ENCODE results near the gene CRK. TPM values are rescaled to one million over a fixed set of nuclear protein-coding genes. Genes with fewer than 3 reads are reported as not detected.

Gene CRK
- polyA plus RNA-seq, 1 donor from 2014 or later, result 28.3 TPM

- H3K4me3 Mint-ChIP-seq, result peak overlapping the region; percentile 80 to 93 (median 88)
- H3K27me3 Mint-ChIP-seq, result no peaks in the 10 kb centered on the region
- peak overlapping the region in 1 of 3 donors; percentile 78 for H3K27ac Mint-ChIP-seq
- H3K9me3 Mint-ChIP-seq, result no peaks in the 10 kb centered on the region
- H3K36me3 Mint-ChIP-seq, result peaks cover 2% of the 10 kb centered on the region
- peaks cover 13 to 19% (median 13%) of the 10 kb centered on the region in 3 donors for H3K4me1 Mint-ChIP-seq
These were observed 35.6 kb upstream of the CRK start for GRCh38 chr17:1491443-1492248.

GRCh38 chr17:1490643-1491442, 34.8 kb upstream of the CRK start:
- Mint-ChIP-seq H3K9me3 (no peaks in the 10 kb centered on the region), H3K4me1 (peaks cover 13 to 19% (median 14%) of the 10 kb centered on the region in 3 donors), H3K4me3 (peak overlapping the region; percentile 75 to 93 (median 86)), H3K27me3 (no peaks in the 10 kb centered on the region), H3K36me3 (peaks cover 2% of the 10 kb centered on the region), H3K27ac (peak overlapping the region; percentile 81 to 87 (median 86))

DNA sequence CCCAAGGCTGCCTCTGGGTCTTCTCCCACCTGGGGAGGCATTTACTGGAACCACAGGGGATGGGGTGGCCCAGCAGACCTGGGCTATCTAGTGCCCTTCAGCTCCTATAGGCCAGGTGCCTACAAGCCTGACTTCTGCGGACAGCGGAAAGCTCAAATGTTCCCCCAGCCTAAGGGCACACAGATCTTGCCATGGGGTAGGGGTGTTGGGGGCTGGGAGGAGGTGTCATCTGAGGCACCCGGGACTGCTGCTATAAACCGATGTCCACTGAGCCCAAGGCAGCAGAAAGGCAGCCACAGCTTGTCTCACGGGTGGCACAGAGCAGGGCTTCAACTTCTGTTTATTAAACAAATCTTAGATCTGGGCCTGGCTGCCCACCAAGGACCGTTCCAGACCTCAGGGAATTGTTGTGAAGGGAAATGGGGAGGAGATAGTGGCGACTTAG, 32.8 kb upstream of the CRK start:
- Mint-ChIP-seq H3K9me3 (no peaks in the 10 kb centered on the region), H3K36me3 (peaks cover 2% of the 10 kb centered on the region), H3K27me3 (no peaks in the 10 kb centered on the region), H3K27ac (peak overlapping the region; percentile 87 to 95 (median 88)), H3K4me3 (peak overlapping the region; percentile 68 to 93 (median 78)), H3K4me1 (peaks cover 16 to 19% (median 17%) of the 10 kb centered on the region in 3 donors)

- Mint-ChIP-seq H3K4me3 (peak overlapping the region; percentile 75 to 93 (median 88)), H3K27ac (peak overlapping the region; percentile 87 to 99 (median 99)), H3K27me3 (no peaks in the 10 kb centered on the region), H3K9me3 (no peaks in the 10 kb centered on the region), H3K36me3 (peaks cover 2% of the 10 kb centered on the region), H3K4me1 (peaks cover 15 to 16% (median 15%) of the 10 kb centered on the region in 3 donors)
These were observed 32.1 kb upstream of the CRK start for GRCh38 chr17:1487939-1488825.

- H3K9me3 Mint-ChIP-seq, result no peaks in the 10 kb centered on the region
- peak overlapping the region; percentile 87 to 99 (median 99) for H3K27ac Mint-ChIP-seq
- H3K4me1 Mint-ChIP-seq, result peaks cover 14 to 18% (median 15%) of the 10 kb centered on the region in 3 donors
- H3K4me3 Mint-ChIP-seq, result peak overlapping the region; percentile 75 to 97 (median 88)
- H3K36me3 Mint-ChIP-seq, result peaks cover 2% of the 10 kb centered on the region
- no peaks in the 10 kb centered on the region for H3K27me3 Mint-ChIP-seq
These were observed 31.0 kb upstream of the CRK start for GRCh38 chr17:1486802-1487695.

DNA sequence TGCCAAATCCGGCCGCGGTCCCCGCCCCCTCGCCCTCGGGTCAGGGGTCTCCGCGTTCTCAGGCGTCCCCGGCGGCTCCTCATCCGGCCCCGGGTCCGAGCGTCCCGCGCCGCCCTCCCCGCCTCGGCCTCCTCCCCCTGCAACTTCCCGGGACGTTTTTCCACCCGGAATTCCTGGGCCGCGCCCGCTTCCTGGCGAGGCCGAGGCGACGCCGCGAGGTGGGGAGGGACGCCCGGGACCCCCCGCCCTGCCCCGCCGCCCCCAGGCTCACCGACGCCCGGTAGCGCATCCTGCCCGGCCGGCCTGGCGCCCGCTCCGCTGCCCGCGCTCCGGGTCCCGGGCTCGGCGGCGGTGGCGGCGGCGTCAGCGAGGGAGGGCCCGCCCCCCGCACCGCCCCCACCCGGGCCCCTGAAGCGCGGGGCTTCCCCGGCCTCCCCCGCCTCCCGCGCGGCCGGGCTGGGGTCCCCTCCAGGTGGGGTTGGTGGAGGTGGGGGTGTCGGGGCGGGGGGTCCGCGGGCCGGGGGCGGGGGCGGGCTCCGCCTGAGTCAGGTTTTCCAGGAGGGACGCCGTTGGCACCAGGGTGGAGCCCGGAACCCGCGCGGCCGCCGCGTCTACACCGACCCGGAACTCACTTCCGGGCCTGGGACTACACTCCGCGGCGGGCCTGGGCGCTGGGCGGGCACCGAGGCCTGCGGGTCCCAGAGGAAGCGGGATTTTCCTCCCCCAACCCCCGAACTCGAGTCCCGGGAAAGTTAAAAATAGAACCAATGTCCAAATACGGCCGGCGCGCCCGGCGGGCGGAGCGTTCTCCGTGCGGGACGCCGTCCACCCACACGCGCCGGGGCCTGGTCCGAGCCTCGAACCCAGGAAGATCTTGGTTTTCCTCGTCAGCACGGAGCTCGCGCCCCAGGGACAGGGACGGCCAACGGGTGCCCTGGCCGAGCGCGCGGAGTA, 29.7 kb upstream of the CRK start:
- H3K36me3 Mint-ChIP-seq, result peaks cover 2% of the 10 kb centered on the region
- no peaks in the 10 kb centered on the region for H3K27me3 Mint-ChIP-seq
- peak overlapping the region; percentile 99 for H3K27ac Mint-ChIP-seq
- H3K4me3 Mint-ChIP-seq, result peak overlapping the region; percentile 91 to 98 (median 94)
- H3K4me1 Mint-ChIP-seq, result peaks cover 12 to 20% (median 14%) of the 10 kb centered on the region in 3 donors
- peaks cover 0 to 1% (median 0%) of the 10 kb centered on the region in 3 donors for H3K9me3 Mint-ChIP-seq

DNA sequence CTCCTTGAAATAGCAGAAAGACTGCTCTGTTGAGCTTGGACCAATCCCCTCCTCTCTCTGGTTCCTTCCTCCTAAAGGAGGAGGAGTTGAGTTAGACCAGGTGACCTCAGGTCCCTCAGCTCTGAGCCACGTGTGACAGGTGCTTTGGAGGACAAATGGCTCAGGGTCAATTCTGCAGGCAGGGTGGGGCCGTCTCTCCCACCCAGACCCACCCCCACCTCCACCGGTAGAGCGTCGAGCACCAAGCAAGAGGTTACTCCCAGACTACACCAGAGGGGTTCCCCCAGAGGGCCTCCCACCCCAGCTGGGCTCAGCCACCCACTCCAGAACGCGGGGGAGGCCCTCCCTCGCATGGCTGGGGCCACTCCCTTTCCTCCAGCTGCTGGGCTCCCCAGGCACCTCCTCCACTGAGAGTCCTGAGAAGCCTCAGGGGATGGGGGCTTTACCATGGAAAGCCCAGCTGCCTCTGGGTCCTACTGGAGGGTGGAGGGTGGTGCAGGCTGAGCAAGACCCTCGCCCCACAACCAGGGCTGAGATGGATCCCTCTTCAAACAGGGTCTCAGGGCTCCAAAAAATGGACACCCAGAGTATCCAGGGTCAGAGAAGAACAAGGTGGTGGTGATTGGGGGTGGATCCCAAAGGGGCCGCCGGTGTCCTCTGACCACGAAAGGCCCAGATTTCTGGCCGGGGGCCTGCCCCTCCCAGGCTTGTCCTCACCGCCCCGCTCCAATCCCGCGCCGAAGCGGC, 28.8 kb upstream of the CRK start:
- Mint-ChIP-seq H3K36me3 (peaks cover 2% of the 10 kb centered on the region), H3K4me1 (peaks cover 8 to 15% (median 9%) of the 10 kb centered on the region in 3 donors), H3K9me3 (peaks cover 0 to 1% (median 0%) of the 10 kb centered on the region in 3 donors), H3K27ac (peak overlapping the region; percentile 99), H3K4me3 (peak overlapping the region; percentile 91 to 98 (median 94)), H3K27me3 (no peaks in the 10 kb centered on the region)

DNA sequence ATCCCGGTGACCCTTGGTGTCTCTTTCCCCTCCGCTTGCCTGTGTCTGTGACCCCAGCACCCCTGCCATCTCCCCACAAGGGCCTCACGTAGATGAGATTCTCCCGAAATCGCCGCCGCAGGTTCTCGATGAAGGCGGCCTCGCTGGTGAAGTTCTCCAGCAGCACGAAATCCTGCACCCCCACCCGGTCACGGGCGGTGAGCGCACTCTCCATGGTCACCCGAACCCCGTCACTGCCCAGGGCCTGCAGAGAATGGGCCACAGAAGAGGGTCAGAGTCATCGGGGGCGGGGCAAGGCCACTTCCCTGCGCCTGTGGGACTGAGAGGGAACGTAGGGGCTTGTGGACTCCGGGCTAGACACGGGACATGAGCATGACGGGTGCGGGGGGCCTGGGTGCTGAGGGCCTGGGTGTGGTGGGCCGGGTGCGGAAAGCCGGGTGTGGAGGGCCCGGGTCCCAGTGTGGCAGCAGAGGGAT, 28.1 kb upstream of the CRK start:
- no peaks in the 10 kb centered on the region for H3K27me3 Mint-ChIP-seq
- H3K4me3 Mint-ChIP-seq, result peak overlapping the region in 3 of 4 donors; percentile 41 to 91 (median 91)
- peaks cover 8 to 15% (median 9%) of the 10 kb centered on the region in 3 donors for H3K4me1 Mint-ChIP-seq
- H3K9me3 Mint-ChIP-seq, result peaks cover 0 to 1% (median 0%) of the 10 kb centered on the region in 3 donors
- H3K27ac Mint-ChIP-seq, result peak overlapping the region; percentile 71 to 99 (median 99)
- H3K36me3 Mint-ChIP-seq, result peaks cover under 1% of the 10 kb centered on the region

- no peaks in the 10 kb centered on the region for H3K27me3 Mint-ChIP-seq
These were observed 26.6 kb upstream of the CRK start for GRCh38 chr17:1482680-1483079.

GRCh38 chr17:1481736-1482135, 25.7 kb upstream of the CRK start:
- H3K9me3 Mint-ChIP-seq, result peaks cover 0 to 1% (median 0%) of the 10 kb centered on the region in 3 donors
- H3K27me3 Mint-ChIP-seq, result no peaks in the 10 kb centered on the region
- no peaks in the 10 kb centered on the region for H3K36me3 Mint-ChIP-seq
- H3K4me3 Mint-ChIP-seq, result no peak overlapping the region
- H3K4me1 Mint-ChIP-seq, result peaks cover 0 to 8% (median 4%) of the 10 kb centered on the region in 3 donors
- no peak overlapping the region for H3K27ac Mint-ChIP-seq

More at GRCh38 chr17:1482680-1483079, 26.6 kb upstream of the CRK start:
- H3K4me1 Mint-ChIP-seq, result peaks cover 0 to 13% (median 8%) of the 10 kb centered on the region in 3 donors
- H3K36me3 Mint-ChIP-seq, result no peaks in the 10 kb centered on the region
- H3K9me3 Mint-ChIP-seq, result peaks cover 0 to 1% (median 0%) of the 10 kb centered on the region in 3 donors
- H3K4me3 Mint-ChIP-seq, result peak overlapping the region in 1 of 4 donors; percentile 91
- H3K27ac Mint-ChIP-seq, result peak overlapping the region in 1 of 3 donors; percentile 53

DNA sequence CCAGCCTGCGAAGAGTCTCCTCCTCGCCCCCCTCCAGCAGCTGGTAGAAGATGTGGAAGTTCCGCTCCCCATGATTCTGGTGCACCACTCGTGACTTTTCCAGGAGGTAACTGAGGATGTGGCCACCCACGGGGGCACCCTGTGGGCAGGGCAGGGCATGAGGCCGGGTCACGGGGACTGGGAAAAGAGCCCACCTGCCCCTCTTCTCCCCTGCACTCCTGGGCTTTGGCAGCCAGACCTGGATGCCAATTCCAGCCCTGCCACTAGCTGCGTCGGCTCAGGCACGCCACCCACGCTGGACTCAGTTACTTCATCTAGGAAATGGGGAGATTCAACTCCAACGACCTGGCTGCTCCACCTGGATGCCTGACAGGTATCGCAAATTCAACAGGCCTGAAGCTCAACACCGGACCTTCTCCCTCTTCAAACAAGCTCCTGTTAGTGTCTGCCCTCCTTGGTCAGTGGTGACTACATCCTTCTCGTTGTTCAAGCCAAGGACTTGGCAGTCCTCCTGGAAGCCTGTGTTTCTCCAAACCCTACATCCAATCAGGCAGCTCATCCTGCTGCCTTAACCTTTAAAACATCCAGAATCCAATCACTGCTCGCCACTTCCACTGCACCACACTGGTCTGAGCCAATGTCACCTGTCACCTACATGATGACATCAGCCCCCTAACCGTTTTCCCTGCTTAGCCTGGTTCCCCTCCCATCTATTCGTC, 24.9 kb upstream of the CRK start:
- Mint-ChIP-seq H3K4me1 (peaks cover 5 to 8% (median 6%) of the 10 kb centered on the region in 3 donors), H3K9me3 (peaks cover 0 to 1% (median 0%) of the 10 kb centered on the region in 3 donors), H3K27ac (peak overlapping the region in 2 of 3 donors; percentile 59 to 78), H3K4me3 (no peak overlapping the region), H3K27me3 (no peaks in the 10 kb centered on the region), H3K36me3 (no peaks in the 10 kb centered on the region)

Measured in IgD-negative memory B cell (primary cell).